Kidney epithelial cell (primary cell): Measurements from ENCODE around the gene HS6ST2. TPM values are rescaled to one million over a fixed set of nuclear protein-coding genes. Genes with fewer than 3 reads are reported as not detected.

ENCODE experiments used
- DNase-seq: peaks from one replicate; pipeline ENCODE4 v3.0.0-alpha.2; 2010; ENCODE audit warnings: low read depth
- H3K27me3 ChIP-seq: 2 replicates; pipeline ENCODE4 v1.6.0; 2011; ENCODE audit warnings: low read length; ENCODE audit not compliant: control insufficient read depth, insufficient read depth
- H3K36me3 ChIP-seq: 2 replicates; pipeline ENCODE4 v1.5.1; 2011; ENCODE audit warnings: low read length; ENCODE audit not compliant: control insufficient read depth, insufficient read depth
- H3K4me3 ChIP-seq: 2 replicates; pipeline ENCODE4 v1.5.1; 2011; ENCODE audit warnings: low read depth, mild to moderate bottlenecking, control low read depth, low read length
- total RNA-seq: library from RNA; depleted of rRNA; stranded (reverse); fragments of >200 nt; gene quantifications from 2 replicates; pipeline ENCODE4 v1.2.3, GENCODE V29; 2015
- TF ChIP-seq, protein P1 (sequence below): IDR thresholded peaks from 2 replicates; pipeline ENCODE4 v1.5.1; 2011; ENCODE audit warnings: mild to moderate bottlenecking, moderate library complexity, low read length, control low read depth, inconsistent platforms; ENCODE audit not compliant: insufficient read depth, poor library complexity, severe bottlenecking

HS6ST2 gene
- total RNA-seq, 1 donor from 2014 or later, result 8.4 TPM

GRCh38 chrX:132648895-132649294, 309.5 kb downstream of the HS6ST2 start:
- DNase-seq, result no peak
- TF ChIP-seq, protein P1, sequence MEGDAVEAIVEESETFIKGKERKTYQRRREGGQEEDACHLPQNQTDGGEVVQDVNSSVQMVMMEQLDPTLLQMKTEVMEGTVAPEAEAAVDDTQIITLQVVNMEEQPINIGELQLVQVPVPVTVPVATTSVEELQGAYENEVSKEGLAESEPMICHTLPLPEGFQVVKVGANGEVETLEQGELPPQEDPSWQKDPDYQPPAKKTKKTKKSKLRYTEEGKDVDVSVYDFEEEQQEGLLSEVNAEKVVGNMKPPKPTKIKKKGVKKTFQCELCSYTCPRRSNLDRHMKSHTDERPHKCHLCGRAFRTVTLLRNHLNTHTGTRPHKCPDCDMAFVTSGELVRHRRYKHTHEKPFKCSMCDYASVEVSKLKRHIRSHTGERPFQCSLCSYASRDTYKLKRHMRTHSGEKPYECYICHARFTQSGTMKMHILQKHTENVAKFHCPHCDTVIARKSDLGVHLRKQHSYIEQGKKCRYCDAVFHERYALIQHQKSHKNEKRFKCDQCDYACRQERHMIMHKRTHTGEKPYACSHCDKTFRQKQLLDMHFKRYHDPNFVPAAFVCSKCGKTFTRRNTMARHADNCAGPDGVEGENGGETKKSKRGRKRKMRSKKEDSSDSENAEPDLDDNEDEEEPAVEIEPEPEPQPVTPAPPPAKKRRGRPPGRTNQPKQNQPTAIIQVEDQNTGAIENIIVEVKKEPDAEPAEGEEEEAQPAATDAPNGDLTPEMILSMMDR, result no peak
- H3K4me3 ChIP-seq, result no peak overlapping the region
- no peaks in the 10 kb centered on the region for H3K27me3 ChIP-seq
- H3K36me3 ChIP-seq, result no peaks in the 10 kb centered on the region

GRCh38 chrX:132639446-132639845, 319.0 kb downstream of the HS6ST2 start:
- H3K36me3 ChIP-seq, result no peaks in the 10 kb centered on the region
- TF ChIP-seq, protein P1, result no peak
- no peak for DNase-seq
- H3K4me3 ChIP-seq, result no peak overlapping the region
- no peaks in the 10 kb centered on the region for H3K27me3 ChIP-seq

DNA sequence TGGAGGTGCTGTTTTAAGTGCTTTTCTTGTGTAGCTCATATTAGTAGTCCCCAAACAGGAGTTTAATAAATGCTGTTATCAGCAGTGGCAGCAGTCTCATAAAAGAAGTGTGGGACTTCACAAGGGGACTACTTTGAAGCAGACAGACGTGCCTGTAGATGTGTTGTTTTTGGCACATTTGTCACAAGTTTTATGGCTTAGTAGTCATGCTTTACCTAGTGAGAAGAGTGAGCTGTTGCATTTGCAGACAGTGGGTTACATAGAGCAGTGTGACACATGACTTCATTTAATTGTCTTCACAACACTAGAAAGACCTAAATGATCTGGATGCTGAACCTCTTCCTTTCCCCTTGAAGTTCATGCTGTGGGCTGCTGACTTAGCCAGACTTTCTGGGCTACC, 320.1 kb downstream of the HS6ST2 start:
- Histone ChIP-seq H3K27me3 (no peaks in the 10 kb centered on the region), H3K36me3 (no peaks in the 10 kb centered on the region), H3K4me3 (no peak overlapping the region)
- TF ChIP-seq, protein P1, result no peak
- no peak for DNase-seq

- H3K36me3 ChIP-seq, result no peaks in the 10 kb centered on the region
These were observed 322.3 kb downstream of the HS6ST2 start for GRCh38 chrX:132636080-132636479.

GRCh38 chrX:132634521-132634920, 323.9 kb downstream of the HS6ST2 start:
- TF ChIP-seq, protein P1, result no peak
- H3K36me3 ChIP-seq, result no peaks in the 10 kb centered on the region
- H3K4me3 ChIP-seq, result no peak overlapping the region
- no peaks in the 10 kb centered on the region for H3K27me3 ChIP-seq
- no peak for DNase-seq

More at GRCh38 chrX:132636080-132636479, 322.3 kb downstream of the HS6ST2 start:
- Histone ChIP-seq H3K27me3 (no peaks in the 10 kb centered on the region), H3K4me3 (no peak overlapping the region)
- TF ChIP-seq, protein P1, result no peak
- no peak for DNase-seq

DNA sequence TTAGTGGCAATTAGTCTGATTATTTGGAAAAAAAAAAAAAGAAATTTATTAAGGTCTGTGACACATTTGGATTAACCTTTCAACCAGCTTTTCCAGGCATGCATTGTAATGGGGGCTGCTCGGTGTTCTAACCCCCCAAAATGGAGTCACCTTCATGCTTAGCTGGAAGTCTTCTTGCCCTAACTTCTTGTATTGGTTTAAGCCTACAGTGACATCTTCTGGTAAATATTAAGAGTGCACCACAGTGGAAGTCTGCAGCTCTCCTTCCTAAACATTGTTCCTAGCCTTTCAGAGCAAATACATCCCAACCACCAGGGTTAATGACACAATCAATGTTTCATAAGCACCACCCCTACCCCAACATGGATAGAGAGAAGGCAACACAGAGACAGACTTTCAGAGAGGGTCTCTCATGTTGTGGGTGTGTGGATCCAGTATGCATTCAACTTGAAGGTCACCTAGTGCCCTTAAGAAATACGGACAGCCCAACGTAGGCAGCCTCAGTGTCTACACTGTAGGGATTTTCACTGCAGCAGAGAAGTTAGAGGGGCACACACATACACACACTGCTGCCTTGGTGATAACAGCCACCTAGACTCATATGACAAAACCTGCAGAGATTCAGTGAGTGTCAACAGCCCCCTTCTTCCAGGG, 326.7 kb downstream of the HS6ST2 start:
- TF ChIP-seq, protein P1, result peak; percentile 49
- H3K36me3 ChIP-seq, result no peaks in the 10 kb centered on the region
- DNase-seq, result no peak
- no peaks in the 10 kb centered on the region for H3K27me3 ChIP-seq
- no peak overlapping the region for H3K4me3 ChIP-seq
